ES-I3 (cell line): Measurements from ENCODE around the gene UCN2.

Source experiments
- H3K36me3 ChIP-seq: 2 replicates; pipeline ENCODE4 v1.6.1; 2013; ENCODE audit warnings: mild to moderate bottlenecking, low read length, control low read depth, moderate library complexity; ENCODE audit not compliant: insufficient read depth
- H3K4me1 ChIP-seq: 2 replicates; pipeline ENCODE4 v1.6.1; 2013; ENCODE audit warnings: mild to moderate bottlenecking, control low read depth, low read length; ENCODE audit not compliant: insufficient read depth
- H3K9ac ChIP-seq: 2 replicates; pipeline ENCODE4 v1.6.1; 2013; ENCODE audit warnings: low read depth, mild to moderate bottlenecking, low read length, moderate library complexity
- H3K9me3 ChIP-seq: 2 replicates; pipeline ENCODE4 v1.6.1; 2013; ENCODE audit warnings: mild to moderate bottlenecking, low read length, moderate library complexity; ENCODE audit not compliant: control insufficient read depth, insufficient read depth

The UCN2 gene

DNA sequence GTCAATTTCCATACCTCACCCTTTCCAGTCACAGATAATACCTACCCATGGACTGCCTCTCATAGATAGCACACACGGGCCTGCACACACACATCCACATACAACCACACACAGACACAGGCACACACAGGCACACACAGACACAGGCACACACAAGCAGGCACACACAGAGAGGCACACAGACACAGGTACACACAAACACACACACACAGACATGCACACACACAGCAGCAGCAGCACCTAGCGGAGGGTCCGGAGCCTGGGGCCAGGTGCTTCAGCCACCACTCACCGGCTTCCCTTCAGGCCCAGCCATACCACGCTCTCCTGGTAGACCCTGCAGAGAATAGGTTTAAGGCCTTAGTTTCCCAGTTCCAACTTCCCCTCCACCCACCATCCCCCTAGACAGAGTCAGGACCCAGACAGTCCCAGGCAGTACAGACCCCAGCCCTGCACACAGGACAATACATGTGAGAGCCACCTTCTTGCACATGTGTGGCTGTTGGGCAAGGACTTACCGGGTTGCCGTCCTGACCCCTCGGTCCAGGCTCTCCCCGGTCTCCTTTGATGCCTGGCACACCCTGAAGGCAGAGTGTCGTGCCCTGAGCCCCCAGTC is 10.5 kb upstream of the UCN2 start:
- Histone ChIP-seq H3K4me1 (no peaks in the 10 kb centered on the region), H3K9ac (no peak overlapping the region), H3K9me3 (no peaks in the 10 kb centered on the region), H3K36me3 (peaks cover 26% of the 10 kb centered on the region)

DNA sequence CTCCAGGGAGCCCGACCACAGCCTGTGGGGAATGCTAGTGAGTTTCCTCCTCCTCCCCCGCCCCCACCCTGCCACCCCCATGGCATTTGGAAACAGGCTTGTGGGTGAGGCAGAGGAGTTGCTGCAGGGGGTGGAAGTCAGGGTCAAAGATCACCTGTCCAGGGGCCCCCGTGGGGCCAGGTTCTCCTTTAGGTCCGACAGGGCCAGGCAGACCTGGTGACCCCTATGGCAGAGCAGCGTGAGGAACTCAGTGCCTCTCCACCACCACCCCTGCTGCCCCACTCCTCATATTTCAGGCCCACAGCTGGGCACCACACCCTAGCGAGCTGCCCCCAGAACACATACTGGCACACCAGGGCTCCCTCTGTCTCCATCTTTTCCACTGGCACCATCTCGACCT is 8.9 kb upstream of the UCN2 start:
- H3K9ac ChIP-seq = no peak overlapping the region
- H3K4me1 ChIP-seq = no peaks in the 10 kb centered on the region
- no peaks in the 10 kb centered on the region for H3K9me3 ChIP-seq
- peaks cover 24% of the 10 kb centered on the region for H3K36me3 ChIP-seq

DNA sequence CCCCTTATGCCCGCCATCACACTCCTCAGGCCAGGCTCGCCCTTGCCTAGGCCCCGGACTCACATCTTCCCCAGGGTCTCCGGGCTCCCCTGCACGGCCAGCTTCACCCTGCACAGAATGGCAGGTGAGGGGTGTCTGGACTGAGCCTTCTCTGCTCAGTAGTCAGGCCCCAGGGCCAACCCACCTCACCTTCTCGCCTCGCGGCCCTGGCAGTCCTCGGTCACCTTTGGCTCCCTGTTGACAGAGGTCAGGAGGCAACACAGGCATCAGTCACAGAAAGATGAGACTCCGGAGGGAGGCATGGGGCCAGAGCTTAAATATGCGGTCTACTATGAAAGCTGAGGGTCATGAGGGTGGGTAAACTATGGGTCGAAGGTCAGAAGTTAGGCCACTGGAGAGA is 8.4 kb upstream of the UCN2 start:
- no peaks in the 10 kb centered on the region for H3K4me1 ChIP-seq
- no peaks in the 10 kb centered on the region for H3K9me3 ChIP-seq
- no peak overlapping the region for H3K9ac ChIP-seq
- peaks cover 18% of the 10 kb centered on the region; the same call in 1 of the 2 replicates for H3K36me3 ChIP-seq

DNA sequence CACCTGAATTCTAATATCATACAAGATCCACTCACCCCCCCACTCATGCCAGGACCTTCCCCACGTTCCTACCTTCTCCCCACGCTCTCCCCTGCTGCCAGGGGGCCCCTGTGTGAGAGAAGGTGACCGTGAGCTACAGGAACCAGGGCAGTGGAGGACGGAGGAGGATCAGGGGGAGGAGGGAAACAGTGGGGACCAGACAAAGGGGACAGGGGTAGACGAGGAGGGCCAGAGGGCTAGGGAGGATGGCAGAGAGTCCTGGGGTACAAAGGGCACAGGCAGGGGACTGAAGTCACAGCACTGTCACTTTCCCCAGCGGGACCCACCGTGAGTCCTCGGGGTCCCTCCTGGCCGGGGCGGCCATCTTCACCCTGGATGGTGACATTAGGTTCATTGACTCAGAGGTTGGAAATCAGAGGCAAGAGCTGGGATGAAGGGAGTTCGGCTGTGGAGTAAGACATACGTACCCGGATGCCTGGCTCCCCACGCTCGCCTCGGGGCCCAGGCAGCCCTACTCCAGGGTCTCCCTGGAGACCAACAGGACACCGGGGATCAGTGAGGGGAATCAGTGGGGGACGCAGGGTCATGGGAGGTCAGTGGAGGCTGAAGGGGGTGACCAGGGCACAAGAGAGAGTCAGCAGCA is 6.3 kb upstream of the UCN2 start:
- Histone ChIP-seq H3K36me3 (peaks cover 13% of the 10 kb centered on the region; the same call in 1 of the 2 replicates), H3K9me3 (no peaks in the 10 kb centered on the region), H3K9ac (no peak overlapping the region), H3K4me1 (no peaks in the 10 kb centered on the region)

DNA sequence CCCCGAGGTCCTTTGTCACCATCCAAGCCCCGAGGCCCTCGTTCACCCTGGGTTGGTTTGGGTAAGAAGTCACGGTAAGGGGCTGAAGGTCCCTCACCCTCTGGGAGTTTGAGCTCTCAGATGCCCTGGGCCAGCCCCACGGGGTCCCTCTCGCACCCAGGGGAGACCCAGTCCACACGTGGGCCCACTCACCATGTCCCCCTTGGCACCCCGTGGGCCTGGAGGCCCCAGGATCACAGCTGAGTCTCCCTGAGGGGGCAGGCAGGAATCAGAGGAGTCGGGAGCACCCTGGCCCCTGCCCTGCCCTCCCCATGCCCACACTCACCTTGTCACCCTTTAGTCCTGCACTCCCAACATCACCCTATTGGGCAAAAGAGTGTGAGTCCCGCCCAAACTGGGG is 5.8 kb upstream of the UCN2 start:
- Histone ChIP-seq H3K4me1 (no peaks in the 10 kb centered on the region), H3K9ac (no peak overlapping the region), H3K9me3 (no peaks in the 10 kb centered on the region), H3K36me3 (peaks cover 15% of the 10 kb centered on the region; the same call in 1 of the 2 replicates)

DNA sequence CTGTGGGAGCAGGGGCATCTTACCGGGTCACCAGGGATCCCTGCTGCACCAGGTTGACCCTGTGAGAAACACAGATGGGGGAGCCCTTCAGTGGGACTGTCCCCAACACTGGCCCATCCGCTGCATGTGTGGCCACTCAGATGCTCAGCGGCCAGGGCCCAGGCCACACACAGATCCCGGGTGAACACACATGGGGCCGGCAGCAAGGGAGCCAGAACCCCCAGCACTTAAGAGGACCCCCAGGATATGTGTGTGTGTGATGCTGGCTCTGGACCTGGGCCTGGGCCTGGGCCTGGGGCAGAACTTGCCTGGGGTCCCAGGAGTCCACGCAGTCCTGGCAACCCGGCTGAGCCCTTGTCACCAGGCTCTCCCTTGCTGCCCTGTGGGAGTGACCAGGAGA is 4.9 kb upstream of the UCN2 start:
- Histone ChIP-seq H3K4me1 (peaks cover 5% of the 10 kb centered on the region; the same call in 1 of the 2 replicates), H3K9me3 (no peaks in the 10 kb centered on the region), H3K9ac (no peak overlapping the region), H3K36me3 (0 out of 2 replicates have a peak, but pooled peaks cover 7% of the 10 kb centered on the region)

DNA sequence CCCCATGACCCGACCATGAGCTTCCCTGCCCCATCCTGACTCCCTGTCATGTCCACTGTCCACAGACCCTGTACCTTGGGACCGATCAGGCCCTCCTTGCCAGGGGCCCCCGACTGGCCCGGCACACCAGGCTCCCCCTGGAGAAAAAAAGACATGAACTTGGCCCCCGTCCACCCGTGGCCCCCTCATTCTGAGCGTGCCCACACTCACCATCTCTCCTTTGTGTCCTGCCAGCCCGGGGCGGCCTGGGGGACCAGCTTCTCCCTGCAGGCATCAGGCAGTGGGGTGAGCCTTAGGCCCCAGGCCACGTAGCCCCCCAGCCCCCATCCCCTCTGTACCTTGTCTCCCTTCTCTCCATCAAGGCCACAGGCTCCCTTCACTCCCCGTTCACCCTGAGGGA is 3.9 kb upstream of the UCN2 start:
- H3K36me3 ChIP-seq = 0 out of 2 replicates have a peak, but pooled peaks cover 5% of the 10 kb centered on the region
- H3K9me3 ChIP-seq = no peaks in the 10 kb centered on the region
- peaks cover 6% of the 10 kb centered on the region for H3K4me1 ChIP-seq
- no peak overlapping the region for H3K9ac ChIP-seq

DNA sequence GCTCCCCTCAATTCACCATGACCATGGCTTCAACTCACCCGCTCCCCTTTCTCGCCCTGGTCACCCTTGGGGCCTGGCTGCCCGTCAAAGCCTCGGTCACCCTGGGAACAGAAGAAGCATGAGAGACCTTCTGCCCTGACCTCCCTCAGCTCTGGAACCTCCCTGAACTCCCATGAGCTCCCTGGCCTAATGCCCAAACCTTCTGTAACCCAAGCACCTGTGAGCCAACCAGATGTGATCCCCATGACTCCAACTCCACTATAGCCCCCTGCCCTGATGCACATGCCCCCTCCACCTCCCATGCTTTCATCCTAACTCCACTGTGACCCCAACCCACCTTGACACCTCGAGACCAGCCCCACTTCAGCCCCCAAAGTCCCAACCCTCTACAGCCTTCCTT is 3.5 kb upstream of the UCN2 start:
- no peaks in the 10 kb centered on the region for H3K9me3 ChIP-seq
- 0 out of 2 replicates have a peak, but pooled peaks cover 5% of the 10 kb centered on the region for H3K36me3 ChIP-seq
- no peak overlapping the region for H3K9ac ChIP-seq
- H3K4me1 ChIP-seq = peaks cover 6% of the 10 kb centered on the region

DNA sequence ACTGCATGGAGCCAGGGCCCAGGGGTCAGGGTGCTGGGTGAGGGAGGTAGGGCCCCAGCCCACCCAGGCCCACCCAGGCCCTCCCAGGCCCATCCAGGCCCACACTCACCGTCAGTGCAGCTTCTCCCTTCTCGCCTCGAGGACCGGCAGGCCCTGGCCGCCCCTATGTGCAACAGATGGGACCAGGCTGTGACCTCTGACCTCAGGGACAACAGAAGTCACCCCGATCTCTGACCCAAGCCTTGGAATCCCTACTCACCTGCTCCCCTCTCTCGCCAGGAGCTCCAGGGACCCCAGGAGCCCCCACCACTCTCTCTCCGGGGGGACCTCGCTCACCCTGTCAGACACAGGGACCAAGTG is 2.8 kb upstream of the UCN2 start:
- H3K36me3 ChIP-seq = 0 out of 2 replicates have a peak, but pooled peaks cover 3% of the 10 kb centered on the region

DNA sequence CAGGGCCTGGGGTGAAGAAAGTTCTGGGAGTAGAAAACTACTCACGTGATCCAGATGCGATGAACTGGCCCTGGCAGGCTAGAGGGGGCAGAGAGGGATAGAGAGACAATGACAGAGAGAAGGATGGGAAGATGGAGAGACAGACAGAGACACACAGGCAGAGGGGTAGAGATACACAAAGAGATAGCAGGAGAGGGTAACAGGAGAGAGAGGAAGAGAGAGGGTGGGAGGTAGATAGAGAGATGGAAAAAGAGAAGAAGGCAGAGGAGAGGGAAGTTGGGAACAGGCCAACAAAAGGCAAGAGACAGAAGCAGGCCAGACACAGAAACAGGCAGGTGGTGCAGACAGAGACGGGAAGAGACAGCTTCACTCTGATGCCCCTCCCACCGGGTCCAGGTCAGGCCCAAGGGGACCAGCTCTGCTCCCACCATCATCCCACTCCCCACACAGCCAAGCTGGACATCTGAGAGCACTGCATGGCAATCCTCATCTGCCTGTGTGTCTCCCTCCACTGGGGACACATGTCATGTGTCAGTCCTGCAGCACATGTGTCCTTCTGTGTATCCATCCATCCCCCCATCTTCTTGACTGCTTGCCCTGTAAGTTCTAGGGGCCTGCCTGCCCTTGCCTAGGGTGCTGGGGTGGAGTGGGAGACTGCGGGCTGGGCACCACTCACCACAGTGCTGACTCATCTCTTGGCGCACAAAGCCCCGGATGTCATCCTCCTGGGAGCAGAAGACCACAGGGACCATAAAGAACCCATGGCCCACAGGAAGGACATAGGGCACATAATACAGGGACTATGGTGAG is 2.2 kb upstream of the UCN2 start:
- 0 out of 2 replicates have a peak, but pooled peaks cover 3% of the 10 kb centered on the region for H3K36me3 ChIP-seq
- peaks cover 12% of the 10 kb centered on the region for H3K4me1 ChIP-seq
- H3K9ac ChIP-seq = no peak overlapping the region
- H3K9me3 ChIP-seq = no peaks in the 10 kb centered on the region

More for the DNA sequence above, 2.8 kb upstream of the UCN2 start:
- no peak overlapping the region for H3K9ac ChIP-seq
- H3K4me1 ChIP-seq = peaks cover 10% of the 10 kb centered on the region
- H3K9me3 ChIP-seq = no peaks in the 10 kb centered on the region

DNA sequence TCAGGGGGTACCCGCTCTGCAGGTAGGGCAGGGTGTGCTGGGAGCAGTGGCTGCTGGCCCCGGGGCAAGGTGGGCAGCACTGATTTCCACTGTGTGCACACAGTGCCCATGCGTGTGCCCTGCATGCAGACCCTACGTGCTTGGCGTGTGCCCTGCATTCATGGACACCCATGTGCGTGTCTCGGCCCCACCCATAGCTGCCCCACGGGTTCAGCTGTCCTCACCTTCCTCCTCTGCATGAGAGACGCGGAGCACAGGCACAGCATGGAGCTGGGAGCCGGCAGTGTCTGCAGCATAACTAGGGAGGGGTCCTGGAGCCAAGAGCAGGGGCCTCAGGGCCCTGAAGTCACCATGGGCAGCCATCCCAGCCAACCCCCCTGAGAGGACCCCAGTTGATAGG is 1.6 kb upstream of the UCN2 start:
- peaks cover 18% of the 10 kb centered on the region for H3K4me1 ChIP-seq
- H3K36me3 ChIP-seq = 0 out of 2 replicates have a peak, but pooled peaks cover 3% of the 10 kb centered on the region
- H3K9ac ChIP-seq = no peak overlapping the region
- no peaks in the 10 kb centered on the region for H3K9me3 ChIP-seq

DNA sequence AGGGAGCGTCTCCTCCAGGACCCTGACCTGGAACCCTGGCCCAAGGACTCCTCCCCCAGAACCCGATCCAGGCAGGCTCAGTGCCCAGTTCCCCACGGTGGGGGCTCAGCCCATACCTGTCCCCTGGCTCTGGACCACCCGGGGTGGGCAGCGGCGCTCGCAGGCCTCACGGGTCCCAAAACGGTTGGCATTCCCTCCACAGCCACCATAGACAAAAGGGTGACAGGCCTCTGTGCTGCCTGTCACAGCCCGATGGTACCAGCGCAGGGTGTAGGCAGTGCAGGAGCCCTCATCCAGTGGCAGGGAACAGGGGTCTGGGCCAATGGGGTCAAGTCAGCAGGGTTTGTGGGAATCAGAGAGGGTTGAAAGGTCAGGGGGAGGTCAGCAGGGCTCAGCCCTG is 1.1 kb upstream of the UCN2 start:
- Histone ChIP-seq H3K9ac (no peak overlapping the region), H3K4me1 (peaks cover 18% of the 10 kb centered on the region)

DNA sequence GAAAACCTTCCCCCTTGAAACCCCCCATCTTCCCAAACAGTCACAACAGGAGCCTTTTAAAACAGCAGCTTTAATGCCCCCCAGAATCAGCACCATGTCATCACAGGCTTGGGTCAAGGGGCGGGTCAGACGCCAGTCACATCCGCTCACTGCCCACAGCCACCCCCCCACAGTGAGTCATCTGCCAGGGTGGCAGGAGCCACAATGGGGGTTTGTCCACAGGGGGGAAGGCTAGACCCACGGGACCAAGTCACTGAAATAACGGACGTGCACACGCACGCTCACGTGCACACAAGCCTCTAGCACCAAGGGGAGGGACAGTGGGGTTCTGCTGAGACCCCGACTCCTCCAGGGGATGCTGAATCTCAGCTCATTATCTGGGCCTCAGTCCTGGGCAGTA is 441 bp upstream of the UCN2 start:
- 0 out of 2 replicates have a peak, but pooled peaks cover 3% of the 10 kb centered on the region for H3K36me3 ChIP-seq
- H3K4me1 ChIP-seq = peaks cover 18% of the 10 kb centered on the region
- H3K9ac ChIP-seq = no peak overlapping the region
- H3K9me3 ChIP-seq = no peaks in the 10 kb centered on the region

More for the DNA sequence above, 1.1 kb upstream of the UCN2 start:
- 0 out of 2 replicates have a peak, but pooled peaks cover 3% of the 10 kb centered on the region for H3K36me3 ChIP-seq
- no peaks in the 10 kb centered on the region for H3K9me3 ChIP-seq

DNA sequence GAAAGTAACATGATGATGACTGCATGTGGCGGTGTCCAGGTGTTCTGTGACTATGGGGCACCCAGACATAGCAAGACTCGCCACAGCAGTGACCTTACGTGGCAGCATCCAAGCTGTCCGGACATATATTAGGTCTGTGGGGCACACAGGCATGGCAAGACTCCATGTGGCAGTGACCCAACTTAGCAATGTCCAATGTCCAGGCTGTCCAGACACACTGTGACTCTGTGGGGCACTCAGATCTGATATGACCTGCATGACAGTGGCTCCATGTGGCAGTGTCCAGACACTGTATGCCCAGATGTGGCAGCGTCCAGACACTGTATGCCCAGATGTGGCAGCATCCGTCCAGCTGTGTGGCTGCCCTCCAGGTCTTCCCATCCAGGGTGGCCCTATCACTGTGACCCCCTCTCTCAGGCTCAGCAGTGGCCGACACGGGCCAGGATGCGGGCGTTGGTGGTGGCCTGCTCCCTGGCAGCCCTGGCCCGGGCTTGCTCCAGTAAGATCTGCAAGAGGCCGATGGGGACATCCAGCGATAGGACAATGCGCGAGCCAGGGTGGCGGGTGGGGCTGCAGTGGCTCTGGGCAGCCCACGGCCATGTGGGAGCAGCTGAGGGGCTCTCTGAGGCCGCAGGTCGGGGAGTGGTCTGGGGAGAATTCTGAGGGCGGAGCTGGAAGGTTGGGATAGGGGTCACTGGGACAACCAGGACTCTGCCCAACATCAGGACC is 1.1 kb downstream of the UCN2 start:
- Histone ChIP-seq H3K4me1 (peaks cover 22% of the 10 kb centered on the region), H3K9ac (no peak overlapping the region), H3K9me3 (no peaks in the 10 kb centered on the region), H3K36me3 (0 out of 2 replicates have a peak, but pooled peaks cover 3% of the 10 kb centered on the region)
